K562 (cell line): ENCODE measurements around the gene ZNF740. TPM values are rescaled to one million over a fixed set of nuclear protein-coding genes. Genes with fewer than 3 reads are reported as not detected.

Source experiments
- C11orf30 ChIP-seq: fragments of 450-650 bp; IDR thresholded peaks from 2 replicates; pipeline ENCODE4 v1.6.1; 2016; ENCODE audit warnings: low read depth, mild to moderate bottlenecking
- CHCHD3 ChIP-seq: fragments of 250-450 bp; sonication (Bioruptor Pico); IDR thresholded peaks from 2 replicates; pipeline ENCODE4 v2.1.2; 2022; ENCODE audit warnings: mild to moderate bottlenecking
- CREBBP ChIP-seq: IDR thresholded peaks from one replicate; pipeline ENCODE4 v1.6.1; 2012; ENCODE audit warnings: low read depth, mild to moderate bottlenecking, control low read depth, inconsistent platforms, low read length
- CTCFL ChIP-seq: IDR thresholded peaks from 2 replicates; pipeline ENCODE4 v1.6.1; 2011; ENCODE audit warnings: borderline replicate concordance, low read depth, mild to moderate bottlenecking, moderate library complexity, low read length; ENCODE audit not compliant: insufficient read depth, poor library complexity, severe bottlenecking
- EP400 ChIP-seq: fragments of 450-650 bp; IDR thresholded peaks from 2 replicates; pipeline ENCODE4 v1.6.1; 2017; ENCODE audit warnings: antibody characterized with exemption, mild to moderate bottlenecking, moderate library complexity
- FOXJ3 ChIP-seq: sonication (generic); formaldehyde crosslinking; IDR thresholded peaks from 2 replicates; pipeline ENCODE4 v1.4.0; 2020; ENCODE audit warnings: mild to moderate bottlenecking, missing genetic modification reagents
- HMGN3 ChIP-seq: IDR thresholded peaks from 2 replicates; pipeline ENCODE4 v1.6.1; 2011; ENCODE audit warnings: borderline replicate concordance, low read depth, mild to moderate bottlenecking, mixed read lengths, low read length; ENCODE audit not compliant: insufficient read length; ENCODE audit errors: extremely low read depth
- KAT7 ChIP-seq: sonication (generic); formaldehyde crosslinking; IDR thresholded peaks from 2 replicates; pipeline ENCODE4 v1.8.0; 2022; ENCODE audit warnings: missing genetic modification reagents, mild to moderate bottlenecking, borderline replicate concordance
- KDM4B ChIP-seq, 2 experiments: fragments of 450-650 bp in 1 of 2; sonication (generic) in 1 of 2; IDR thresholded peaks; 2 replicates each; pipeline ENCODE4 v1.6.1; 2016 to 2017; ENCODE audit warnings: borderline replicate concordance in 2 of 2, antibody characterized with exemption in 1 of 2, low read depth in 1 of 2, mild to moderate bottlenecking in 1 of 2
- MAZ ChIP-seq, 2 experiments: fragments of 450-650 bp in 1 of 2; sonication (generic) in 1 of 2; formaldehyde crosslinking; IDR thresholded peaks in 1 of 2; conservative IDR thresholded peaks in 1 of 2; 2 replicates each; pipeline versions ENCODE4 v1.4.0 to v1.5.0; 2020; ENCODE audit warnings: mild to moderate bottlenecking in 1 of 2, missing genetic modification reagents in 1 of 2
- MBD2 ChIP-seq: sonication (generic); IDR thresholded peaks from 2 replicates; pipeline ENCODE4 v1.6.1; 2016; ENCODE audit warnings: low read depth, borderline replicate concordance
- NFRKB ChIP-seq: fragments of 450-650 bp; IDR thresholded peaks from 2 replicates; pipeline ENCODE4 v1.6.1; 2016; ENCODE audit warnings: low read depth
- PRDM10 ChIP-seq: fragments of 450-650 bp; IDR thresholded peaks from 2 replicates; pipeline ENCODE4 v1.6.1; 2018; ENCODE audit not compliant: partially characterized antibody
- RBM14 ChIP-seq: fragments of 200-400 bp; formaldehyde crosslinking; IDR thresholded peaks from 2 replicates; pipeline ENCODE4 v1.6.1; 2018; ENCODE audit warnings: low read depth, mild to moderate bottlenecking, low read length, moderate library complexity, borderline replicate concordance; ENCODE audit not compliant: insufficient read depth
- SAFB2 ChIP-seq: fragments of 200-400 bp; formaldehyde crosslinking; IDR thresholded peaks from 2 replicates; pipeline ENCODE4 v1.6.1; 2018; ENCODE audit warnings: borderline replicate concordance, low read length, low read depth, moderate library complexity; ENCODE audit not compliant: severe bottlenecking
- SIN3A ChIP-seq, 2 experiments: fragments of 150-350 bp in 1 of 2; IDR thresholded peaks; 2 replicates each; pipeline ENCODE4 v1.6.1; 2011 to 2016; ENCODE audit warnings: borderline replicate concordance in 2 of 2, low read depth in 2 of 2, low read length in 2 of 2, mild to moderate bottlenecking in 2 of 2, moderate library complexity in 2 of 2; ENCODE audit not compliant: control insufficient read depth in 1 of 2
- SPI1 ChIP-seq: IDR thresholded peaks from 2 replicates; pipeline ENCODE4 v1.6.1; 2011; ENCODE audit warnings: low read depth, low read length, control low read depth, borderline replicate concordance
- TBP ChIP-seq: optimal IDR thresholded peaks from 2 replicates; pipeline ENCODE3; 2011; ENCODE audit warnings: low read depth, low read length, improper control_type of control experiment
- TFAM ChIP-seq: fragments of 250-450 bp; sonication (Bioruptor Pico); conservative IDR thresholded peaks from 2 replicates; pipeline ENCODE4 v1.5.0; 2021; ENCODE audit warnings: mild to moderate bottlenecking, moderate library complexity
- ZKSCAN8 ChIP-seq: fragments of 200-800 bp; sonication (Bioruptor generic); IDR thresholded peaks from 2 replicates; pipeline ENCODE4 v1.6.1; 2016; ENCODE audit warnings: missing genetic modification characterization, missing compliant biosample characterization
- ZNF717 ChIP-seq: fragments of 250-450 bp; sonication (Bioruptor Pico); IDR thresholded peaks from 2 replicates; pipeline ENCODE4 v1.5.0; 2021
- polyA plus RNA-seq, 8 experiments: library from polyadenylated mRNA; depleted of rRNA in 4 of 8; stranded (reverse) in 5 of 8; unstranded in 3 of 8; fragments of >200 nt; fragmentation: Nextera tagmentation in 2 of 8; fragmentation: Illumina TruSeq in 1 of 8; extraction: Ambion mirVana in 2 of 8; extraction: Trizol in 1 of 8; gene quantifications; 2 replicates each; pipeline versions ENCODE4 v1.2.1 to v1.2.3, GENCODE V29; 2011 to 2014; ENCODE audit warnings: inconsistent platforms in 1 of 8, missing spikeins in 1 of 8
- total RNA-seq, 7 experiments: library from RNA; depleted of rRNA in 6 of 7; stranded (reverse); fragments of >200 nt in 6 of 7; fragmentation: Illumina TruSeq in 2 of 7; extraction: Trizol in 2 of 7; gene quantifications; 2 replicates each; pipeline versions ENCODE4 v1.2.1 to v1.2.3, GENCODE V29; 2011 to 2021; ENCODE audit warnings: low replicate concordance in 1 of 7

ZNF740 gene
- total and polyA plus RNA-seq, 9 of the 15 experiments (the other 6 are each of a cell fraction or from before 2014, with no cell fraction given): 0.57 to 46.4 (median 18.6) TPM

DNA sequence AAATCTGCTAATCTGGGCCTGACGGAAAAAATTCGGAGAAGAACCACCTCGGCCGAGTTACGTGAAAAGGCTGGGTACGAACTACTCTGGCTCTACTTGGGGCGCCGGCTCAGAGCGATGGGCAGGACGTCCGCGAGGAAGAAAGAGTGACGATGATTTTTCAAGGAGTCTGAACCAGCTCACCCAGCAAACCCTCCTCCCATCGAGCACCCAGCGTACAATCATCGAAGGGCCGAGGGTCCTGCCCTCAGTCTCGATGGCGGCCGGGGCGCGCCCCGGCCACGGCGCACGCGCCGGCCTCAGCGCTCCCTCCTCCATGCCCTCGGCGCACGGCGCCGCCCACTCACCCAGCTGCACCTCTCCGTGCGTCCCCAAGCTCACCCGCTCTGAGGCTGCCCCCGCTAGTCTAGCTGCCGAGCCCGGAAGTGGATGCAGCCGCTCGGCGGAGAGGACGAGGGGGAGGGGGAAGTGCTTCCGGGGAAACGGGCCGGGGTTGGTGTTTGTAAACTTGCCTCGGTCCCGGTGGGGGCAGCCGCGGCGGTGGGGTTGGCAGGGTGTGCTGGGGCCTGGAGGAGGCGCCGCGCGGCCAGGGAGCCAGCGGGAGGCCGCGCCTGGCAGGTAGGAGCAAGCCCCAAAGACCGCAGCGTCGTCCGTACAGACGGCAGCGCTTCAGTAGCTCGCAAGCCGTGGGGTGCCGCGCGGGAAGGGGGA, at the start of gene ZNF740, which contains the start of gene CSAD (continued):
- TF ChIP-seq CTCFL (peak; percentile 11), C11orf30 (peak; percentile 44), ZKSCAN8 (no peak), KDM4B (IDR thresholded peaks at IDR 0.05; ENCODE audit: borderline replicate concordance in 2 of 2, low read depth in 1 of 2) (peak in 1 of 2 experiments; percentile 99; a peak in 2 of 4 replicates), MAZ (CRISPR knock-in tag; conservative IDR thresholded peaks at IDR 0.05 in 1 of 2, IDR thresholded peaks at IDR 0.05 in 1 of 2) (peak; percentile 96 to 97), ZNF717 (CRISPR knock-in tag) (no peak), HMGN3 (peak; percentile 88), MBD2 (peak; percentile 66; the same call in 1 of the 2 replicates), TFAM (no peak), SIN3A (IDR thresholded peaks at IDR 0.05; ENCODE audit: borderline replicate concordance in 2 of 2, control insufficient read depth in 1 of 2, low read depth in 2 of 2, low read length in 2 of 2) (peak in 1 of 2 experiments; percentile 60; a peak in 2 of 4 replicates), NFRKB (peak; percentile 17; the same call in 1 of the 2 replicates), SPI1 (peak; percentile 72), CHCHD3 (no peak), TBP (peak; percentile 75), FOXJ3 (CRISPR knock-in tag) (no peak), KAT7 (no peak), CREBBP (no peak), EP400 (peak; percentile 84; the same call in 1 of the 2 replicates), RBM14 (no peak), SAFB2 (no peak), PRDM10 (peak; percentile 54)
